Caco-2 (cell line): Measurements from ENCODE around the gene GLT1D1. TPM values are rescaled to one million over a fixed set of nuclear protein-coding genes. Genes with fewer than 3 reads are reported as not detected.

Experiments
- BruUV-seq: library from RNA; stranded (reverse); fragments of 400-500 nt; replicated peaks from 2 replicates; lab custom pipeline; 2021; lab: Mats Ljungman, UMichigan
- CTCF ChIA-PET: fragments of 300-600 bp; sonication (Branson Sonifier 250); formaldehyde crosslinking; loops from one replicate; lab custom pipeline; 2022; ENCODE audit warnings: antibody characterized with exemption; lab: Charles Lee
- POLR2A ChIA-PET: fragments of 300-600 bp; sonication (Branson Sonifier 250); formaldehyde crosslinking; loops from one replicate; lab custom pipeline; 2022; ENCODE audit warnings: antibody characterized with exemption; lab: Charles Lee
- DNase-seq, 2 experiments: peaks; one replicate each; pipeline versions ENCODE4 v3.0.0 to v3.0.0-alpha.2; 2020 to 2022
- H3K27me3 ChIP-seq: replicated peaks from 2 replicates; pipeline ENCODE4 v1.6.0; 2011; ENCODE audit warnings: low read length; ENCODE audit not compliant: control insufficient read depth, insufficient read depth
- H3K36me3 ChIP-seq: 2 replicates; pipeline ENCODE4 v1.5.1; 2011; ENCODE audit warnings: low read length; ENCODE audit not compliant: control insufficient read depth, insufficient read depth
- H3K4me1 ChIP-seq: fragments of 250-450 bp; sonication (Bioruptor Pico); 2 replicates; pipeline ENCODE4 v1.5.1; 2020; ENCODE audit warnings: mild to moderate bottlenecking
- H3K4me3 ChIP-seq: 2 replicates; pipeline ENCODE4 v1.5.1; 2011; ENCODE audit warnings: low read depth, mild to moderate bottlenecking, control low read depth, low read length
- H3K9me3 ChIP-seq: fragments of 250-450 bp; sonication (Bioruptor Pico); 2 replicates; pipeline ENCODE4 v1.5.1; 2020; ENCODE audit warnings: mild to moderate bottlenecking, moderate library complexity
- H3K27ac Mint-ChIP-seq: one replicate; pipeline ENCODE4 v1.8.0; 2022; ENCODE audit warnings: mixed read lengths; ENCODE audit not compliant: unreplicated experiment
- H3K27me3 Mint-ChIP-seq: one replicate; pipeline ENCODE4 v1.8.0; 2022; ENCODE audit warnings: mixed read lengths; ENCODE audit not compliant: insufficient read depth, unreplicated experiment
- H3K36me3 Mint-ChIP-seq: one replicate; pipeline ENCODE4 v1.8.0; 2022; ENCODE audit warnings: mild to moderate bottlenecking, mixed read lengths; ENCODE audit not compliant: insufficient read depth, unreplicated experiment
- H3K4me1 Mint-ChIP-seq: one replicate; pipeline ENCODE4 v1.8.0; 2022; ENCODE audit warnings: low read depth, mixed read lengths; ENCODE audit not compliant: unreplicated experiment
- H3K4me3 Mint-ChIP-seq: one replicate; pipeline ENCODE4 v1.8.0; 2022; ENCODE audit warnings: mild to moderate bottlenecking, moderate library complexity, mixed read lengths; ENCODE audit not compliant: unreplicated experiment
- H3K9me3 Mint-ChIP-seq: one replicate; pipeline ENCODE4 v1.8.0; 2022; ENCODE audit warnings: mixed read lengths; ENCODE audit not compliant: unreplicated experiment
- intact Hi-C: fragments of 100-400 bp; cut with micrococcal nuclease; formaldehyde crosslinking; loops from one replicate; pipeline ENCODE4 v1.10.0; 2022; ENCODE audit not compliant: unreplicated experiment
- total RNA-seq: library from RNA; stranded (reverse); gene quantifications from 2 replicates; pipeline ENCODE4 v1.2.3, GENCODE V29; 2022
- TF ChIP-seq, protein P1 (sequence below), 2 experiments: fragments of 200-600 bp in 1 of 2; IDR thresholded peaks; 1 replicate in 1 of 2; 2 replicates in 1 of 2; pipeline versions ENCODE4 v1.5.1 to v1.8.0; 2011 to 2022; ENCODE audit warnings: antibody characterized with exemption in 1 of 2, control low read depth in 1 of 2, inconsistent platforms in 1 of 2, low read depth in 1 of 2, low read length in 1 of 2, mild to moderate bottlenecking in 1 of 2, moderate library complexity in 1 of 2; ENCODE audit not compliant: insufficient read depth in 1 of 2, severe bottlenecking in 1 of 2, unreplicated experiment in 1 of 2

The GLT1D1 gene
- total RNA-seq, 1 experiment from 2014 or later = not detected

DNA sequence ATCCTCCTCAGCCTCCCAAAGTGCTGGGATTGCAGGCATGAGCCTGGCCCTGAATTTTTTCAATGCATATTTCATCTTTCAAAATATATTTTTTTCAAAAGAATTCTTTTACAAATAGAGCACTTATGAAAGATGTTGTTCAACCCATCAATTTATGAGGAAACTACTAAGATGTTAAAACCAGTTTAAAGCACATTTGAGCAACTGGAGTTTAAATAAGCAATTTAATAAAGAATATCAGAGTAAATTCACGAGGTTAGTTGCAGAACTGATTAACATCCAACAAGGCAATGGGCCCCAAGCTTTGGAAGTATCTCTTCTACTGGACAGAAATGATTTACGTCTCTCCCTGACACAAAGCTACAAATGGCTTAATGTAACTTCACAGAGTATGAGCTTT lies 23.3 kb downstream of the GLT1D1 start:
- peaks cover 5% of the 10 kb centered on the region for H3K36me3 Mint-ChIP-seq
- POLR2A ChIA-PET = no interaction called here
- H3K27ac Mint-ChIP-seq = no peak overlapping the region
- no peaks in the 10 kb centered on the region for H3K4me1 Mint-ChIP-seq
- Histone ChIP-seq H3K4me1 (no peaks in the 10 kb centered on the region), H3K36me3 (no peaks in the 10 kb centered on the region), H3K4me3 (no peak overlapping the region), H3K27me3 (no peaks in the 10 kb centered on the region), H3K9me3 (peaks cover 16% of the 10 kb centered on the region)
- TF ChIP-seq, protein P1, sequence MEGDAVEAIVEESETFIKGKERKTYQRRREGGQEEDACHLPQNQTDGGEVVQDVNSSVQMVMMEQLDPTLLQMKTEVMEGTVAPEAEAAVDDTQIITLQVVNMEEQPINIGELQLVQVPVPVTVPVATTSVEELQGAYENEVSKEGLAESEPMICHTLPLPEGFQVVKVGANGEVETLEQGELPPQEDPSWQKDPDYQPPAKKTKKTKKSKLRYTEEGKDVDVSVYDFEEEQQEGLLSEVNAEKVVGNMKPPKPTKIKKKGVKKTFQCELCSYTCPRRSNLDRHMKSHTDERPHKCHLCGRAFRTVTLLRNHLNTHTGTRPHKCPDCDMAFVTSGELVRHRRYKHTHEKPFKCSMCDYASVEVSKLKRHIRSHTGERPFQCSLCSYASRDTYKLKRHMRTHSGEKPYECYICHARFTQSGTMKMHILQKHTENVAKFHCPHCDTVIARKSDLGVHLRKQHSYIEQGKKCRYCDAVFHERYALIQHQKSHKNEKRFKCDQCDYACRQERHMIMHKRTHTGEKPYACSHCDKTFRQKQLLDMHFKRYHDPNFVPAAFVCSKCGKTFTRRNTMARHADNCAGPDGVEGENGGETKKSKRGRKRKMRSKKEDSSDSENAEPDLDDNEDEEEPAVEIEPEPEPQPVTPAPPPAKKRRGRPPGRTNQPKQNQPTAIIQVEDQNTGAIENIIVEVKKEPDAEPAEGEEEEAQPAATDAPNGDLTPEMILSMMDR (IDR thresholded peaks at IDR 0.05; ENCODE audit: insufficient read depth in 1 of 2, low read depth in 1 of 2, low read length in 1 of 2, severe bottlenecking in 1 of 2, unreplicated experiment in 1 of 2) = no peak
- H3K9me3 Mint-ChIP-seq = peaks cover 22% of the 10 kb centered on the region
- no peaks in the 10 kb centered on the region for H3K27me3 Mint-ChIP-seq
- CTCF ChIA-PET = no interaction called here
- no peak for DNase-seq
- intact Hi-C loops = no loop called here
- no peak overlapping the region for H3K4me3 Mint-ChIP-seq
- BruUV-seq = no TSS peak

DNA sequence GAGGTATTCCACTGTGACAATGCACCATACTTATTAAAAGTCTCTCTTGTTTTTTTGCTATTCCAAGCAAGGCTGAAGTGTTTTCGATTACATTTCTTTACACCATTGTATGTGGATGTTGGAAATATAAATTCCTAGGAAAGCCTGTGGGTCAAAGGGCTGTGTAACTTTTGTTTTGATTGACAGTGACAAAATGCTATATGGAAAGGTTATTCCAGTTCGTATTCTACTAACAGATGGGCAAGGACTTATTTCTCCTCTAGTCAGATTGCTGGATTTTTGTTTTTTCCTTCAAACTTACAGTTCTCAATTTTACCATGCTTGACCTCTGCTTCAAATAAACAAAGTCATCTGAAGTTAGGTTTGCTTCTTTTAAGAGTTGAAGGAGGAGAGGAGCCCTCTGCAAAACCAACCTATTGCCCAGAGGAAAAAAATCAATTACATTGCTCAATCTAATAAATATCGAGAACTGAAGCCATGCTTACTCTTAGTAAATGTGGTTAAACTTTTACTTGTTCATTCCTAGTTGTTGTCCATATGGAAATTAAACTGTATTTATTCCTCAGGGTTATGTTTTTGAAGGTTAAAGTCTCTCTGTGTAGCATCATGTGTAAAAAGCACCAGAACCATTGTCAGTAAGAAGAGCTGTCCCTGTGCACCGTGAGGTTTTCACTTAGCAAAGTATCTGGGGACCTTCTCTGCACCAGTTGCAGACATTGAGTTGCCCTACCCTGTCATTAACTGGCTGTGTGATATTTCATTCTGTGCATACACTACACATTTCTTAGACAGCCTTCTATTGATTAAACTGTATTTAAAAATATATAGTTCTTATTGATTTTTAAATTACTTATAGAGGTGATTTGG lies 26.9 kb downstream of the GLT1D1 start:
- no peak overlapping the region for H3K4me3 Mint-ChIP-seq
- POLR2A ChIA-PET = no interaction called here
- H3K27me3 Mint-ChIP-seq = no peaks in the 10 kb centered on the region
- H3K4me1 Mint-ChIP-seq = no peaks in the 10 kb centered on the region
- Histone ChIP-seq H3K4me1 (no peaks in the 10 kb centered on the region), H3K36me3 (no peaks in the 10 kb centered on the region), H3K4me3 (no peak overlapping the region), H3K27me3 (no peaks in the 10 kb centered on the region), H3K9me3 (peaks cover 16% of the 10 kb centered on the region)
- intact Hi-C loops = no loop called here
- DNase-seq = no peak
- H3K9me3 Mint-ChIP-seq = peaks cover 10% of the 10 kb centered on the region
- TF ChIP-seq, protein P1 (IDR thresholded peaks at IDR 0.05; ENCODE audit: insufficient read depth in 1 of 2, low read depth in 1 of 2, low read length in 1 of 2, severe bottlenecking in 1 of 2, unreplicated experiment in 1 of 2) = no peak
- CTCF ChIA-PET = no interaction called here
- no TSS peak for BruUV-seq
- H3K27ac Mint-ChIP-seq = no peak overlapping the region
- peaks cover under 1% of the 10 kb centered on the region for H3K36me3 Mint-ChIP-seq

DNA sequence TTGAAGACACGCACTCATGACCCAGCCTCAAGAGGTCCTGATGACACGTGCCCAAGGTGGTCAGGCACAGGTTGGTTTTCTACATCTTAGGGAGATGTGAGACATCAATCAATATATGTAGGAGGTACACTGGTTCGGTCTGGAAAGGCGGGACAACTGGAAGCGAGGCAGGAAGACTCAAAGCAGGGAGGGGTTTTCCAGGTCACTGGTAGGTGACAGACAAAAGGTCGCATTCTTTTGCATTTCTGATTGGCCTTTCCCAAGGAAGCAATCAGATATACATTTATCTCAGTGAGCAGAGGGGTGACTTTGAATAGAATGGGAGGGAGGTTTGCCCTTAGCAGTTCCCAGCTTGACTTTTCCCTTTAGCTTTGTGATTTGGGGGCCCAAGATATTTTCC lies 38.6 kb downstream of the GLT1D1 start:
- no peaks in the 10 kb centered on the region for H3K4me1 Mint-ChIP-seq

More for the DNA sequence above, 38.6 kb downstream of the GLT1D1 start:
- no peaks in the 10 kb centered on the region for H3K27me3 Mint-ChIP-seq
- Histone ChIP-seq H3K27me3 (no peaks in the 10 kb centered on the region), H3K36me3 (no peaks in the 10 kb centered on the region), H3K9me3 (no peaks in the 10 kb centered on the region), H3K4me3 (no peak overlapping the region), H3K4me1 (no peaks in the 10 kb centered on the region)
- no peak overlapping the region for H3K4me3 Mint-ChIP-seq
- no peaks in the 10 kb centered on the region for H3K36me3 Mint-ChIP-seq
- BruUV-seq = no TSS peak
- peaks cover 15% of the 10 kb centered on the region for H3K9me3 Mint-ChIP-seq
- intact Hi-C loops = no loop called here
- DNase-seq = no peak
- POLR2A ChIA-PET = no interaction called here
- TF ChIP-seq, protein P1 (IDR thresholded peaks at IDR 0.05; ENCODE audit: insufficient read depth in 1 of 2, low read depth in 1 of 2, low read length in 1 of 2, severe bottlenecking in 1 of 2, unreplicated experiment in 1 of 2) = no peak
- H3K27ac Mint-ChIP-seq = no peak overlapping the region
- CTCF ChIA-PET = no interaction called here
